SHP77 treated with DMSO at 0.1 percent for 48 hours (cell line): ENCODE measurements around the gene LAMA4.

Experiments
- DNase-seq: peaks from one replicate; lab custom pipeline; 2025; lab: John Stamatoyannopoulos, UW

The LAMA4 gene

GRCh38 chr6:112087136-112087911 is 167.0 kb downstream of the LAMA4 start, which contains the start of the genes FAM229B and TUBE1:
Gene FAM229B, plus strand, starts transcription at chr6:112087591. Its CDS starts 11,693 bp downstream, at chr6:112099284.
Gene TUBE1, minus strand, starts transcription at chr6:112087482. Its CDS starts 48 bp downstream, at chr6:112087434.
- DNase-seq, result peak; percentile 92

DNA sequence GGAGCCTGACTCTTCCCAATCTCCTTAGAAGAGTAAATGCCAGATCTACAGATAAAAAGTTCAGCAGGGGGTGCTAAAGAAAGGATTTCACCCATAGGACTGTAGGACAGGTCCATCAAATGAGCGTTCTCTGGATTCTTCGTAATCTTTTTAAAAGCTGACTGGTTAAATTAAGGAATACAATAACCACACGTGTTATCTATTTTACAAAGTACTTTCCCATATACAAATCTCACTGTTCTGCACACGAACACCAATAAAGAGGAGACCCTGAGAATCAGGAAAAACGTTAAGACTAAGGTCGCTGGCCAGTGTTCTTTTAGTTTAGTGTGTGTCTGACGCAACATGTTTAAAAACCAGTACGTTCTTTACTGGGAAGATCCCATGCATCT is 167.6 kb downstream of the LAMA4 start:
- peak; percentile 43 for DNase-seq

- DNase-seq, result no peak
Observed at GRCh38 chr6:112085286-112086065, 168.9 kb downstream of the LAMA4 start.

DNA sequence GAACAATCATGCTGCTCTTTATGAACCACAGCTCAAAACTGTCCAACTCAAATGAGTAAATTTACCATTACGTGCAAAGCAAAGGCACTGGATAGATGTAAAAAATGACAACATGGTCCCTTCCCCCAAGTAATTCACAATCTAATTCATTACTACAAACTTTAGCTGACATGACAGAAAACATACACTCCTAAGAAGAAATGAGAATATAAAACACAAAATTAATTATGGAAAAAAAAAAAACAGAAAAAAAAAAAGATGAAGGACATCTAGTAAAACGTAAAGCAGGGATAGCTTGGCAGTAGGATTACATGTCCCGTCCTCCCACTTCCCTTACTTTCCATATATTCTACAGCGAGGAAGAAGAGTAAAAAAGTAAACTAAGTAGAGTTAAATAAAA is 172.8 kb downstream of the LAMA4 start:
- no peak for DNase-seq

- no peak for DNase-seq
Observed at GRCh38 chr6:112066606-112067005, 187.8 kb downstream of the LAMA4 start.

- DNase-seq, result no peak
Observed at GRCh38 chr6:112065426-112065986, 188.9 kb downstream of the LAMA4 start.

DNA sequence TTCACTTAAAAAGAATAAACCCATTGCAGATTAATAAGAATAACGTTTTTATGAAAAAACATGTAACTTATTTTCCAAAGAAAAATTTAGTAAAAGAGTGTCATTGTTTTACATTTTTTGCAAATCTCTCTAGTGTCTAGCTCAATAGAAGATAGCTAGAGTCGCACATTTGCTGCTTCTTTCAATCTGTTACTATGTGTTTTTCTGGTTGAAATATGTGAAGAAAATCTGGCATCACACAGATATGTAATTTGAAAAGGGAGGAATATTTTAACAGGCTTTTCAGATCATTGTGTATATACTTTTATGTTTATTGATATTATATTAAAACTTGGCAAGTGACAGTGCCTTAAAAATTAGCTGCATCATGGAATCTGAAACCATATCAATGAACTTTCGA is 191.4 kb downstream of the LAMA4 start:
- DNase-seq, result no peak

GRCh38 chr6:112061605-112062004 is 192.8 kb downstream of the LAMA4 start:
- DNase-seq, result no peak
